Esophagus squamous epithelium (tissue), 5 donors: ENCODE measurements around the gene RAB11FIP2. TPM values are rescaled to one million over a fixed set of nuclear protein-coding genes. Genes with fewer than 3 reads are reported as not detected.
A peak's percentile ranks its signal among the peaks of the same experiment; 100 is the strongest.

Experiments
- DNase-seq: peaks from one replicate; lab custom pipeline; 2025; lab: John Stamatoyannopoulos, UW
- H3K27ac ChIP-seq, 4 donors: fragments of 200-600 bp; sonication (generic); one replicate each; pipeline ENCODE4 v1.5.1; 2016 to 2019; ENCODE audit warnings: mild to moderate bottlenecking in 1 of 4
- H3K27me3 ChIP-seq, 4 donors: fragments of 200-600 bp; sonication (generic); 1 replicate in 3 of 4; 2 replicates in 1 of 4; pipeline versions ENCODE4 v1.5.1 to v1.6.0; 2017 to 2021; ENCODE audit warnings: antibody characterized with exemption in 1 of 4
- H3K36me3 ChIP-seq, 3 donors: fragments of 200-600 bp; sonication (generic); one replicate each; pipeline ENCODE4 v1.5.1; 2016 to 2019
- H3K4me1 ChIP-seq, 3 donors: fragments of 200-600 bp; sonication (generic); one replicate each; pipeline ENCODE4 v1.5.1; 2017 to 2019
- H3K4me3 ChIP-seq, 4 donors: fragments of 200-600 bp; sonication (generic); 1 replicate in 3 of 4; 2 replicates in 1 of 4; pipeline ENCODE4 v1.5.1; 2016 to 2019; ENCODE audit warnings: mild to moderate bottlenecking in 2 of 4, moderate library complexity in 1 of 4
- H3K9me3 ChIP-seq, 3 donors: fragments of 200-600 bp; sonication (generic); one replicate each; pipeline ENCODE4 v1.5.1; 2016 to 2019
- POLR2A ChIP-seq, 4 donors: fragments of 450-650 bp; IDR thresholded peaks; one replicate each; pipeline ENCODE4 v1.6.1; 2017; ENCODE audit warnings: antibody characterized with exemption in 4 of 4, mild to moderate bottlenecking in 4 of 4, moderate library complexity in 3 of 4
- WGBS, 2 donors: methylation state at CpG; one replicate each; pipeline ENCODE4 v1.1.5; 2018; 5-methylcytosine and 5-hydroxymethylcytosine counted together
- intact Hi-C: fragments of 100-400 bp; cut with DNase I; formaldehyde crosslinking; loops from one replicate; pipeline ENCODE4 v1.15.0; 2022
- total RNA-seq, 4 donors: library from RNA; depleted of rRNA; stranded (reverse); fragments of >200 nt; gene quantifications; one replicate each; pipeline ENCODE4 v1.1.0, GENCODE V29; 2016
- TF ChIP-seq, protein P1 (sequence below), 6 experiments: fragments of 450-650 bp in 4 of 6; fragments of 200-600 bp in 2 of 6; sonication (generic) in 2 of 6; IDR thresholded peaks; one replicate each; pipeline ENCODE4 v1.5.1; 2016 to 2019; ENCODE audit warnings: antibody characterized with exemption in 6 of 6, mild to moderate bottlenecking in 4 of 6, moderate library complexity in 4 of 6
- donor health status: DM: yes; HTN: yes; CAD: no.

The RAB11FIP2 gene
- total RNA-seq, 4 donors from 2014 or later = 6.2 to 21.0 (median 11.6) TPM

DNA sequence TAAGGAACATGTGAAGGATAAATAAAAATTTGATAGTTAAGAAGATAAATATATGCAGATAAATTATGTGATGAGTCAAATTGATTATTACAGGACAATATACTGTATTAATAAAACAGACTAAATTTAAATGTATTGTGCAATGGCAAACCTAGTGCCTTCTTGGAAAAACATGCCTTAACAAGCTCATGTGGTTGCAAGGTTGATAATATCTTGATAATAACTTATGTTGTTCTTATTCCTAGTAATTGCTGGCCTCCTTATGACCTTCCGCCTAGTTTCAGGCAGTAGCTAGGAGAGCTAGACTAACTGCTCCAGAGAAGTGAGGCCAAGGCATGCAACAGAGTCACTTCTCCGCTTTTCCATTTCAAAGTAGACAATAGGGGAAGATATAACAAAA, 7.6 kb upstream of the RAB11FIP2 start:
- H3K27me3 ChIP-seq = no peaks in the 10 kb centered on the region
- no peak overlapping the region for H3K4me3 ChIP-seq
- H3K36me3 ChIP-seq = no peaks in the 10 kb centered on the region
- intact Hi-C loops = no loop called here
- TF ChIP-seq, protein P1, sequence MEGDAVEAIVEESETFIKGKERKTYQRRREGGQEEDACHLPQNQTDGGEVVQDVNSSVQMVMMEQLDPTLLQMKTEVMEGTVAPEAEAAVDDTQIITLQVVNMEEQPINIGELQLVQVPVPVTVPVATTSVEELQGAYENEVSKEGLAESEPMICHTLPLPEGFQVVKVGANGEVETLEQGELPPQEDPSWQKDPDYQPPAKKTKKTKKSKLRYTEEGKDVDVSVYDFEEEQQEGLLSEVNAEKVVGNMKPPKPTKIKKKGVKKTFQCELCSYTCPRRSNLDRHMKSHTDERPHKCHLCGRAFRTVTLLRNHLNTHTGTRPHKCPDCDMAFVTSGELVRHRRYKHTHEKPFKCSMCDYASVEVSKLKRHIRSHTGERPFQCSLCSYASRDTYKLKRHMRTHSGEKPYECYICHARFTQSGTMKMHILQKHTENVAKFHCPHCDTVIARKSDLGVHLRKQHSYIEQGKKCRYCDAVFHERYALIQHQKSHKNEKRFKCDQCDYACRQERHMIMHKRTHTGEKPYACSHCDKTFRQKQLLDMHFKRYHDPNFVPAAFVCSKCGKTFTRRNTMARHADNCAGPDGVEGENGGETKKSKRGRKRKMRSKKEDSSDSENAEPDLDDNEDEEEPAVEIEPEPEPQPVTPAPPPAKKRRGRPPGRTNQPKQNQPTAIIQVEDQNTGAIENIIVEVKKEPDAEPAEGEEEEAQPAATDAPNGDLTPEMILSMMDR (IDR thresholded peaks at IDR 0.05) = no peak
- TF ChIP-seq POLR2A (IDR thresholded peaks at IDR 0.05) = no peak
- H3K4me1 ChIP-seq = peaks cover 0 to 7% (median 6%) of the 10 kb centered on the region in 3 donors
- no peak for DNase-seq
- no peak overlapping the region for H3K27ac ChIP-seq
- H3K9me3 ChIP-seq = no peaks in the 10 kb centered on the region
- 45 to 65% methylated on average over 2 of the region's 2 CpGs for whole genome bisulfite sequencing, 2 donors

DNA sequence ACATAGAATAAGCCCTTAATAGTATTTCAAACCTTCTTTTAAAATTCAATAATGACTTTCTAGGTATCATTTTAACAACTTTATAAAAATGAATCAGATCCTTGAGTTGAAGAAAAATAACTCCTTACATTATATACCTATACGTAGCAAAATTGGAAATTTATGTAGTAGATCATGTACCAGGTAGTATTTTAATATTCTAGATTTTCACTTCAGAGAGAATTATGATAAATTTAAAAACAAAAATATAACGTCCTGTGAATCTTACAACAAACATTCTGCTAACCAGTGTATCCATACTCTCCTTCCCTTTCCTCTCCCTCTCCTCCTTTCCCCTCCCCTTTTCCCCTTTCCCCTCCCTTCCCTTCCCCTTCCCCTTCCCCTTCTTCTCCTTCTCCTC, 6.1 kb upstream of the RAB11FIP2 start:
- WGBS, 2 donors = 76 to 83% methylated on average over 2 of the region's 2 CpGs
- Histone ChIP-seq H3K27me3 (no peaks in the 10 kb centered on the region), H3K27ac (no peak overlapping the region), H3K4me3 (no peak overlapping the region), H3K4me1 (peaks cover 0 to 7% (median 6%) of the 10 kb centered on the region in 3 donors), H3K36me3 (no peaks in the 10 kb centered on the region), H3K9me3 (no peaks in the 10 kb centered on the region)
- intact Hi-C loops = no loop called here
- no peak for DNase-seq
- no peak for TF ChIP-seq POLR2A (IDR thresholded peaks at IDR 0.05)

DNA sequence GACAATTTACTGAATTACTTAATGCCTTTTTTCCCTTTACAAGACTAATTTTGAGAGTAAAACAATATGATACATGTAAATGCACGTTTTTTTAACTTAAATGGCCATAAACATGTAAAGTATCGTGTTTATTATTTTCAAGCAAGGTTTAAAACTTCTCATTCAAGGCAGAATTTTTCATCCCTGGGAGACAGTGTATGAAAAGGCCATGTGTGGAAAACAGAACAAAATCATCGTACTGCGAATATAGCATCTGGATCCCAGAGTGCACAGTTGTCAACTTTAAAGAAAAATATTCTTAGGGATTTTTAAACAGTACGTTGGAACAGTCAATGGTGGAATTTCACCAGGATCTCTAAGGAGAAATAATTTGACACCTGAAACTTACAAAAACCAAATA, 1.1 kb upstream of the RAB11FIP2 start:
- no peak for DNase-seq
- Histone ChIP-seq H3K36me3 (no peaks in the 10 kb centered on the region), H3K9me3 (no peaks in the 10 kb centered on the region), H3K27me3 (no peaks in the 10 kb centered on the region), H3K4me3 (no peak overlapping the region), H3K27ac (peak overlapping the region in 1 of 4 donors; percentile 82), H3K4me1 (peaks cover 0 to 43% (median 10%) of the 10 kb centered on the region in 3 donors)
- WGBS, 2 donors = 66 to 73% methylated on average over 5 of the region's 5 CpGs
- TF ChIP-seq, protein P1 (IDR thresholded peaks at IDR 0.05) = no peak
- TF ChIP-seq POLR2A (IDR thresholded peaks at IDR 0.05) = no peak
- intact Hi-C loops = no loop called here

DNA sequence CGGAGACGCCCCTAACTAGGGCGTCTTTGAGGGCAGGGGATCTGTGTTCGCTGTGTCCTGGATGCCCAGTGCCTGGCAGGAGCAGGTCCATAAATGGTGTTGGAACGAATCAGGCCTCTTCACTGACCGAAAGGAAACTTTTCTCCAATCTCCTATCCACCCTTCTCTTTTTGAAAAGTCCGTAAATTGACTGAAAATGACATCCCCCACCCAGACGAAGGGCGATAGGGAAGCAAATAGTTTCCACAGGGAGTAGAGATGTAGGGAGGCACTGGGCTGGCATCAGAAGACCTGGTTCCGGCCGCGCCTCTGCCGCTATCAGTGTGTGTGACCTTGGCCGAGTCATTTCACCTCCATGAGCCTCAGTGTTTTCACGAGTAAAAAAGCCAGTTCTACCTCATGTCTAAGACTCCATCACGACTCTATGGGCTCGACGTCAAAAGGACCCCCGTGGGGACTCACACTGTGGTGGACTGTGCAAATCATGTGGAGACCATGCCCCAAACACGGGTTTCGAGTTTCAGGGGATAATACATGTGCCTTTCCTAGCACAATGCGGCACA, 497 bp upstream of the RAB11FIP2 start:
- TF ChIP-seq POLR2A (IDR thresholded peaks at IDR 0.05) = no peak
- TF ChIP-seq, protein P1 (IDR thresholded peaks at IDR 0.05) = no peak
- Histone ChIP-seq H3K4me1 (peaks cover 0 to 49% (median 10%) of the 10 kb centered on the region in 3 donors), H3K36me3 (no peaks in the 10 kb centered on the region), H3K27ac (peak overlapping the region; percentile 82 to 96 (median 93)), H3K9me3 (no peaks in the 10 kb centered on the region), H3K4me3 (peak overlapping the region; percentile 64 to 95 (median 80)), H3K27me3 (no peaks in the 10 kb centered on the region)
- 59 to 66% methylated on average over 17 to 22 of the region's 22 CpGs for WGBS, 2 donors
- intact Hi-C loops = no loop called here
- DNase-seq = no peak

DNA sequence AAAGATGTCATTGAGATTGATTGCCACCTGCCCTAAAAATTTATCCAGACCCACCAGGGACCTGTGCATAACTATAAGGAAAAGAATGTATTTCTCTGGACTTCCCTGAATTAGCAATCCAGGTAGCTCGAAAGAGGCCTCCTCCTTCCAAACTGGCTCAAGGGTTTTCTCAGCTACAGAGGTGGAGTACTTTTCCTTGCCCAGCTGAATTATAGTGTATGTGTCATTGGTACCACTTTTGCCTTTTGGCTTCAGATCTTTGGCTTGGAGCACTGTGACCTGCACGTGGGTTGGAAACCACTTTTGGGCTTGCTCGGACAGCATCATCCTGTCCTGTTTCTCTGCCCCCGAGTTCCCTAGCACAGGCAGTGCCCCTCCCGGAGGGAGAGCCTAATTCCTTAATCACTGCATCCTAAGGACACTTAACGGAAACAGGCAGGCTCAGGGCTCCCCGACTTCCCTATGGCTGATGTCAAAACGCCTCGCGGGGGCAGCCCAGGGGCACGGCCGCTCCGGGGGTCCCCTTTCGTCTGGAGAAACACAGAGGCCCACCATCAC, 825 bp downstream of the RAB11FIP2 start:
- Histone ChIP-seq H3K4me1 (peaks cover 0 to 62% (median 10%) of the 10 kb centered on the region in 3 donors), H3K9me3 (no peaks in the 10 kb centered on the region), H3K27ac (peak overlapping the region; percentile 82 to 96 (median 93)), H3K4me3 (peak overlapping the region; percentile 64 to 95 (median 80)), H3K27me3 (no peaks in the 10 kb centered on the region), H3K36me3 (no peaks in the 10 kb centered on the region)
- intact Hi-C loops = no loop called here
- DNase-seq = no peak
- TF ChIP-seq, protein P1 (IDR thresholded peaks at IDR 0.05) = no peak
- no peak for TF ChIP-seq POLR2A (IDR thresholded peaks at IDR 0.05)
- WGBS, 2 donors = 0% methylated on average over 1 to 4 of the region's 14 CpGs
